M059J (cell line): ENCODE results near the gene TLX1. TPM values are rescaled to one million over a fixed set of nuclear protein-coding genes. Genes with fewer than 3 reads are reported as not detected.

Experiments
- DNase-seq: peaks from one replicate; pipeline ENCODE4 v3.0.0-alpha.2; 2012; ENCODE audit warnings: low read depth
- total RNA-seq: library from RNA; depleted of rRNA; stranded (reverse); fragments of >200 nt; shearing (Covaris generic); gene quantifications from 2 replicates; pipeline ENCODE4 v1.2.3, GENCODE V29; 2014

TLX1 gene
- total RNA-seq, 1 experiment from 2014 or later, result not detected

DNA sequence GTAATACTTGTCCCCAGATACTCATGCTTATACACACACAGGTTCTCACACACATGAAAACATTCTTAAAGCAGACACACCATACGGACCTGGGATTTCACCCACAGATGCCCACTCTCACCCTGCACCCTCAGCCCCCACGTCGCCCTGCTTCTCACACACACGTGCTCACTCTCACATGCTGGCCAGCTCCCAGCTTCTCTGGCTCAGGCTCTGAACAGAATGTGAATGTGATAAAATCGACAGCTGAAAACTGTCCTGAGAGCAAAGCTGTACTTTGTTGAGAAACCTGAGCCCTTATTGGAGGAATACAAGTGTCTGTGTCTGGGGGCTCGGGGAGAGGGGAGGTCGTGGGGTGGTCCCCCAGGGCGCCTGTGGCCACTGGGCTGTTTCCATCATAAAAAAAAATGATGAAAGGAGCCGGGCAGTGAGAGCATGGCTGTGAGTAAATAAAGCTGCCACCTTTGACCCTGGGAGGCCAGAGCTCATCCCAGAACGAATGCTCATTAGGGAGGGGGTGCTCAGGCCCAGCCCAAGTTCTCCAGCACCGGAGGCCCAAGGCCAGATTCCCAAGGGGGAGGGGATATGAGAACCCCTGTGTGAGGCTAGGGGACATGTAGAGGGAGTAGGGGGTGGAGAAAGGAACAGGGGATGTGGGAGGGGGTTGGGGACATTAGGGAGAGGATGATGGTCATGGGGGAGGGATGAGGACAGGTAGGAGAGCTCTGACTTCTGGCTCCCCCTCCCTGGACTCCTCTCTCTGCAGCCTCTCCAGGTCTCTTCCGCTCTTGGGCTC is 18.1 kb upstream of the TLX1 start:
- no peak for DNase-seq

DNA sequence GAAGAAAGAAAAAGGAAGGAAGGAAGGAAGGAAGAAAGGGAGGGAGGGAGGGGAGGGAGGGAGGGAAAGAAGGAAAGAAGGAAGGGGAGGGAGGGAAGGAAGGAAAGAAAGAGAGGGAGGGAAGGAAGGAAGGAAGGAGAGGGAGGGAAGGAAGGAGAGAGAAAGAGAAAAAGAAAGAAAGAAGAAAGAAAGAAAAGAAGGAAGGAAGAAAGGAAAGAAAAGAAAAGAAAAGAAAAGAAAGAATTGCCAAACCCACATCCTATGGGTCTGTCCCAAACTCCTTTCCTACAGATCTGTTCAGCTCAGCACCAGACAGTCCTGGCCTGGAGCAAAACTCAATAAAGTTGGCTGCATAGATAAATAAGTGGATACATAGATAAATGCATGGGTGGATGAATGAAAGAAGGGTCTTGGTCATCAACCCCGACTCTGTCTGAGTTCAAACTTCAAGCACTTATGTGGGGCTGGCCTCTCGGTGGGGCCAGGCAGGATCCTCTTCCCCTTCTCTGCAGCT is 17.2 kb upstream of the TLX1 start:
- no peak for DNase-seq

DNA sequence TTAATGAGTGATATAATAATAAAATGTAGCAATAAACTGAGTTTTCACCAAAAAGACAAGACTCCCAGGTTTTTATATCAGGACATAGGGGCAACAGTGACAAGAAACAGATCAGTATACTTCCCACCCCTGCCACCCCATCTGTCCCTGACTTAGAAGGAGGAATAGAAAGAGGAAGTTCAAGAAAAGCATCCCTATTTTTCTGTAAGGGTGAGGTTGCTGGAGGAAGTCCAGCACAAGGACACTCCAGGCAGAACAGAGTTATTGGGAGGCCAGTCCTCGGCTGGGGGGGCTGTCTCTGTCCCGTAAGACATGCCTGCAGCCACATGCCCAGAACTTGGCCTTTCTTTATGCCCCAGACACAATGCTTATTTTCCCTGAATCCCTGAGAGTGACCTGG is 16.5 kb upstream of the TLX1 start:
- DNase-seq, result no peak

DNA sequence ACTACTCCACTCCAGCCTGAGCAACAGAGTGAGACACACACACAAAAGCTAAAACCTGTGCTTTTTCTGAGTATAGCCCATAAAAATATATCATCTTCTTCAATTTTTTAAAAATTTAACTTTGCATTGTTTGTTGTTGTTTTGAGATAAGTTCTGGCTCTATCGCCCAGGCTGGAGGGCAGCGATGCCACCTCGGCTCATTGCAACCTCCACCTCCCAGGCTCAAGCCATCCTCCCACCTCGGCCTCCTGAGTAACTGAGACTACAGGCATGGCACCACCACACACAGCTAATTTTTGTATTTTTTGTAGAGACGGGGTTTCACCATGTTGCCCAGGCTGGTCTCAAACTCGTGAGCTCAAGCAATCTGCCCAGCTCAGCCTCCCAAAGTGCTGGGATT is 14.3 kb upstream of the TLX1 start:
- no peak for DNase-seq

DNA sequence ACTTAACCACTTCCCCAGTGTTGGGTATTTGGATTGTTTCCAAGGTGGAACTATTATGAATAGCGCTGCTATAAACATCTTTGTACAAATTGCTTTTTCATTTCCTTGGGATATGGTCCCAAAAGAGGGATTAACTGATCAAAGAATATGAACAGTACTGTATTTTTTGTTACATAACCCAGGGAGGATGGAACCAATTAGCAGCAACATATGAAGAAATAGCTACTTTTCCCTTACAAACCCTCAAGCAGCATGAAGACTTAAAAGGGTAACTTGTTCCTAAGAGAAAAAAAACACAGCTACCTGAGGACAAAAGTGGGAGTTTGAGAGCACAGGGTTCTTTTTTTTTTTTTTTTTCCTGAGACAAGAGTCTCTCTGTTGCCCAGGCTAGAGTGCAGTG is 13.1 kb upstream of the TLX1 start:
- no peak for DNase-seq

DNA sequence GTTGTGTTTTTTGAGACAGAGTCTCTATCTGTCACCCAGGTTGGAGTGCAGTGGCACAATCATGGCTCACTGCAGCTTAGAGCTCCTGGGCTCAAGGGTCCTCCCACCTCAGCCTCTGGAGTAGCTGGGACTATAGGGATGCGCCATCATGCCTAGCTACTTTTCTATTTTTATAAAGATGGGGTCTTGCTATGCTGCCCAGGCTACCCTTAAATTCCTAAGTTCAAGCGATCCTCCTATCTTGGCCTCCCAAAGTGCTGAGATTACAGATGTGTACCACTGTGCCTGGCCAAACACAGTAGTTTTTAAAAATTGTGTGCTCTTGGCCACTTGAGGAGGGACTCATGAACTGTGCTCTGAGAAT is 10.6 kb upstream of the TLX1 start:
- no peak for DNase-seq

GRCh38 chr10:101120884-101121653 is 10.0 kb upstream of the TLX1 start:
- no peak for DNase-seq

- no peak for DNase-seq
Measured at GRCh38 chr10:101121654-101122031, 9.5 kb upstream of the TLX1 start.

DNA sequence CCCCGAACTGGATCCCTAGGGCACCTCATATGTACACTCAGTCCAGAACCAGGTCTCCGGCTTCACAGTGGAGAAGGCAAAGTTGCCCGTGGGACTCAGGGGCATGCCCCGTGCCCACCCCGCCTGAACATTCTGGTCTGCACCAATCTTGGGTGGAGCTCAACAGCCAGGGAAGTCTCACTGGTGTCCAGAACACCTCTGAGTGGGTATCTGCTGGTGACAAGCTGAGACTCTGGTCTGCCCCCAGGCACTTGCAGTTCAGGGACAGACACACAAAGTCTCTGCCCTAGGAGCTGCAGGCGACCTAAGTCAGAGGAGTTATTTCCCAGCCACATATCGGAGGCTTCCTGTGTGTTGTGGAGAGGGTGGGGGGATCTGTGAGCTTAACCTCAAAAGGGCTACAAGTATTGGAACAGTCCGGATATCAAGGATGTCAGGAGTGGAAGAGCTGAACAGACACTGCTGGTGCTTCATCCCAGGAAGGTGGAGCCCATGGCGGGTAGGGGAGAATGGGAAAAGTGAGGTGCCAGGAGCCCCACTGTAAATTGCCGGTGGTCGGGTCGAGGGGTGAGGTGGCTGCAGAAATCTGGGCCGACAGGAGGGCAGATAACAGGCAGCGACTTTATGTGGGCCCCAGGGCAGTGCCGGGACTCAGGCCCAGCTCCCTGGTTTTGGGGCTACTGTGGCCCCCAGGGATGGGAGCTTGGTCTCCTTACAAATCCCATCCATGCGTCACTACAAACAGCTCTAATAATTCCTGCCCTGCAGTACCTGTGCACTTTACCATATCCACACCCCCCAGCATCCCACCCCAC is 8.6 kb upstream of the TLX1 start:
- no peak for DNase-seq

GRCh38 chr10:101123085-101123814 is 7.8 kb upstream of the TLX1 start:
- no peak for DNase-seq

GRCh38 chr10:101123815-101124617 is 7.1 kb upstream of the TLX1 start:
- no peak for DNase-seq

GRCh38 chr10:101124933-101125332 is 6.2 kb upstream of the TLX1 start:
- no peak for DNase-seq

- no peak for DNase-seq
Measured at GRCh38 chr10:101126684-101127628, 4.1 kb upstream of the TLX1 start.

DNA sequence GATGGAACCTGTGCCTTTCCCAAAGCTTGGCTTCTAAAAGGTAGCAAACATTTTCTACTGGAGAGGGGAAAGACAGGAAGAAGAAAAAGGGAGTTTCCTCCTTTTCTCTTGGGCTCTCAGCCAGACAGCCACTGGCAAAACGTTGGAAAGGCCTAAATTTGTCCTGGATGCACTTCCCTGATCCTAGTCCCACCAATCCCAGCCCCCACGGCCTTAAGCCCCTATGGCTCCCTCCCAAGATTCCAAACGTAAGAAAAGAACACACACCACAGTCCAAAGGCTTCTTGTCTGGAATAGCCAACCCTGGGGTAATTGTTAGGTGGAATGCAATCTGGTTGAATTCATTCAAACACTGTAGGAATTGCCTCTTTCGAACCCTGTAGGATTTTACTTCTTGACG is 959 bp upstream of the TLX1 start:
- no peak for DNase-seq

DNA sequence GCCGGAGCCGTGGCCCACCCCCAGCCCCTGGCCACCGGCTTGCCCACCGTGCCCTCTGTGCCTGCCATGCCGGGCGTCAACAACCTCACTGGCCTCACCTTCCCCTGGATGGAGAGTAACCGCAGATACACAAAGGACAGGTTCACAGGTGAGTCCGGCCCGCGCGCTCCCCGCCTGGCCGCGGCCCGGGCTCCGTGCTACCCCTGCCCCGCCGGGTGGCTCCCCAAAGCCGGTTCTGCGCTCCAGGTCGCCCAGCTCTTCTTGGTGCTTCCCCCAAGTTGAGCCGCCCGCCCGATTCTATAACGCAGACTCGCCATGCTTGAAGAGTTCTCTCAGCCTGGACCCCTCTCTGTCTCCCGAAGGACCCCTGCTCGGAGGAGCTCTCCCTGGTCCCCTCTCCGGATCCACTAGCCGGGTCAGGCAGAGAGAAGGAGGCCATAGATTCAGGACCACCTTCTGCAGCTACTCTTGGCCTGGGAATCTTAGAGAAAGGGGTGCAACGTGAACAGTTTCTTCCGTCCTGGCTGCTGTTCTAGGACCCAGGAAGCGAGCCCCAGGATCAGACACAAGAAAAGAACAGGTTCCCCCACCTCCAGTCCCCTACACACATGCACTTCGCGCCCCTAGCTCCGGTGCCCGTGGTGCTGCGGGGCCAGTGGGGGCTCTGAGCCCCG is 999 bp downstream of the TLX1 start:
- DNase-seq, result no peak

GRCh38 chr10:101132636-101133473 is 1.8 kb downstream of the TLX1 start:
- DNase-seq, result no peak

DNA sequence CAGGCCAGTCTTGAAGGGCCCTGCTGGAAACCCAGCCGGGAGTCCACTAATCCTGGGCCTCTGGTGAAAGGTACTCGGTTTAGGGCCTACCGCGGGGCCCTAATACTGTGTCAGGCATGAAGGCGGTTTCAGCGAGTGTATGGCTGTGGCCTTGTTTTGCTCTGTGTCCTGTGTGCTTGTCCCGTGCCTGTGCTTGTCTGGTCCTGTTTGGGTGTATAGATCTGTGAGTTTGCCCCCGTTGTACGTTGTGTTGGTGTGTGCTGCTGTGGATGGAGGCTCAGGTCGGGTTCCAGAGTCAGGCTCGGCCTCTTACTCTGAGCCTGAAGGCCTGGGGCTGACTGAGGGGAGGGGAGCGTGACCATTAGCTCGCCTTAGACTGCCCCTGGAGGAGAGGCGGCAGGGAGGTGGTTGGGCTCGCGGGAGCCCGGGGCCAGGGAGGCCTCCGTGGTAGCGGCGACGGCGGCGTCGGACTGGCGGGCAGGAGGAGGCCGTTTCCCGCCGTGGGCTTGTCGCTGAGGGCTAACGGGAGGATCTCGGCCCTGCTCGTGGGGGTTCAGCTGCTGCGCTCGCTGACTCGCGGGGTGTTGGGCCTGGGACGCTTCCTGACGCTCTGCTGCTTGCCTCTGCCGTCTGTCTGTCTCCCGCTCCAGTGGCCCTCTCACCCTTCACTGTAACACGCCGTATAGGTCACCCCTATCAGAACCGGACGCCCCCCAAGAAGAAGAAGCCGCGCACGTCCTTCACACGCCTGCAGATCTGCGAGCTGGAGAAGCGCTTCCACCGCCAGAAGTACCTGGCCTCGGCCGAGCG is 2.6 kb downstream of the TLX1 start:
- DNase-seq, result no peak
